NB4 (cell line): Measurements from ENCODE around the gene PDE6G.

Source experiments
- DNase-seq: peaks from one replicate; pipeline ENCODE4 v3.0.0; 2010; ENCODE audit warnings: low read depth
- H3K4me3 ChIP-seq: one replicate; pipeline ENCODE4 v1.5.1; 2011; ENCODE audit warnings: mild to moderate bottlenecking, low read depth, low read length, moderate library complexity
- CTCF ChIP-seq: IDR thresholded peaks from one replicate; pipeline ENCODE4 v1.5.1; 2012; ENCODE audit warnings: low read depth, low read length
- MAX ChIP-seq: IDR thresholded peaks from 2 replicates; pipeline ENCODE4 v1.6.1; 2011; ENCODE audit warnings: low read depth, low read length
- MYC ChIP-seq: IDR thresholded peaks from 2 replicates; pipeline ENCODE4 v1.6.1; 2011; ENCODE audit warnings: low read depth, low read length
- POLR2A ChIP-seq: IDR thresholded peaks from 2 replicates; pipeline ENCODE4 v1.6.1; 2011; ENCODE audit warnings: mild to moderate bottlenecking; ENCODE audit not compliant: insufficient read length; ENCODE audit errors: extremely low read depth

The PDE6G gene

GRCh38 chr17:81695211-81695610 is 38.9 kb upstream of the PDE6G start:
- TF ChIP-seq MYC, result no peak
- no peak for TF ChIP-seq CTCF
- TF ChIP-seq POLR2A, result no peak
- no peak for TF ChIP-seq MAX
- H3K4me3 ChIP-seq, result no peak overlapping the region
- no peak for DNase-seq

- no peak for TF ChIP-seq CTCF
- H3K4me3 ChIP-seq, result no peak overlapping the region
- no peak for DNase-seq
Observed at GRCh38 chr17:81694810-81695209, 38.5 kb upstream of the PDE6G start.

GRCh38 chr17:81693509-81694210 is 37.3 kb upstream of the PDE6G start:
- H3K4me3 ChIP-seq, result no peak overlapping the region
- no peak for DNase-seq
- TF ChIP-seq POLR2A (no peak), MYC (no peak), MAX (no peak), CTCF (no peak)

- H3K4me3 ChIP-seq, result no peak overlapping the region
- TF ChIP-seq POLR2A (no peak), MYC (no peak), CTCF (no peak), MAX (no peak)
- no peak for DNase-seq
Observed at GRCh38 chr17:81691608-81692007, 35.3 kb upstream of the PDE6G start.

- DNase-seq, result no peak
- TF ChIP-seq CTCF (no peak), MAX (no peak), POLR2A (no peak), MYC (no peak)
- H3K4me3 ChIP-seq, result no peak overlapping the region
Observed at GRCh38 chr17:81691196-81691595, 34.9 kb upstream of the PDE6G start.

GRCh38 chr17:81690549-81690948 is 34.2 kb upstream of the PDE6G start:
- H3K4me3 ChIP-seq, result no peak overlapping the region
- TF ChIP-seq MYC (no peak), POLR2A (no peak), CTCF (no peak), MAX (no peak)
- DNase-seq, result no peak
